HG03342 (cell line): Measurements from ENCODE around the gene TRIP6.
"Not testable (repeated sequence)": the region's sequence is repeated elsewhere in the genome, so short reads cannot be mapped to it uniquely, and the experiment has no call there.

Experiments used
- ATAC-seq: cut with Tn5 transposase; IDR thresholded peaks from one replicate; pipeline ENCODE4 v1.9.1; 2021; ENCODE audit warnings: mild to moderate bottlenecking, moderate library complexity; ENCODE audit not compliant: unreplicated experiment

Gene TRIP6

DNA sequence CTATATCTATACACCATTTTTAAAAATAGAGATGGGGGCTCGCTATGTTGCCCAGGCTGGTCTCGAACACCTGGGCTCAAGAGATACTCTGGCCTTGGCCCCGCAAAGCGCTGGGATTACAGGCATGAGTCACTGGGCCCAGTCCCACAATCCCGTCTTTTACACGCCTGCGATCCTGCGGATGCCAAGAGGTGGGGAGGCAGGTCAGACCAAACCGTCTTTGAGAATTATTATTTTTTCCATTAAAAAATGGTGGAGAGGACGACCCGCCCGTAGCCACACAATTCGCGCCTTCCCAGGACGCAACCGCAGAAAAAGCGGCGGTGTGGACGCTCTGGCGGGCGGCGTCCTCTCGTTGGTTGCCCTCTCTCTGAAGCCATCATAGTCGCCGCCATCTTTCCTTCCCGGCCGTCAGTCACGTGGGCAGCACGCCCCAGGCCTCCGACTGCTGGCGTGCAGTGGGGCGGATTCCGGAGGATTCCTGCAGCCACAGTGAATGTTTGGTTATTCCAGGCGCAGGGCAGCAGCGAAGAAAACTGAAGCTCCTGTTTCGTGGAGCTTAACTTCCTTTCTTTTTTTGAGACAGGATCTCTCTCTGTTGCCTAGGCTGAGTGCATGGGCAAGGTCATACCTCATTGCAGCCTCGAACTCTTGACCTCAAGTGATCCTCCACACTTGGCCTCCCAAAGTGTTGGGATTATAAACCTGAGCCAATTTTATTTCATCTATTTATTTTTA is 29.9 kb upstream of the TRIP6 start:
- peak; percentile 86 for ATAC-seq

DNA sequence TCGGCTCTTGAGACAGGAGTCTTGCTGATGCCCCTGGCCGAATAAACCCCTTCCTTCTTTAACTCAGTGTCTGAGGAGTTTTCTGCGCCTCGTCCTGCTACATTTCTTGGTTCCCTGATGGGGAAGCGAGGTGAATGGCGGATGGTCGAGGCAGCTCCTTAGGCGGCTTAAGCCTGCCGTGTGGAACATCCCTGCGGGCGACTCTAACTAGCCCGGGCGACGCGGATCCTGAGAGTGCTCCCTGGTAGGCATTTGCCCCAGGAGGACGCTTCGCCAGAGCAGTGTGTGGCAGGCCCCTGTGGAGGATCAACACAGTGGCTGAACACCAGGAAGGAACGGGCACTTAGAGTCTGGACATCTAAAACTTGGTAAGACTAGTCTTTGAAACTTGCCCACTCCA is 27.8 kb upstream of the TRIP6 start:
- no peak for ATAC-seq

DNA sequence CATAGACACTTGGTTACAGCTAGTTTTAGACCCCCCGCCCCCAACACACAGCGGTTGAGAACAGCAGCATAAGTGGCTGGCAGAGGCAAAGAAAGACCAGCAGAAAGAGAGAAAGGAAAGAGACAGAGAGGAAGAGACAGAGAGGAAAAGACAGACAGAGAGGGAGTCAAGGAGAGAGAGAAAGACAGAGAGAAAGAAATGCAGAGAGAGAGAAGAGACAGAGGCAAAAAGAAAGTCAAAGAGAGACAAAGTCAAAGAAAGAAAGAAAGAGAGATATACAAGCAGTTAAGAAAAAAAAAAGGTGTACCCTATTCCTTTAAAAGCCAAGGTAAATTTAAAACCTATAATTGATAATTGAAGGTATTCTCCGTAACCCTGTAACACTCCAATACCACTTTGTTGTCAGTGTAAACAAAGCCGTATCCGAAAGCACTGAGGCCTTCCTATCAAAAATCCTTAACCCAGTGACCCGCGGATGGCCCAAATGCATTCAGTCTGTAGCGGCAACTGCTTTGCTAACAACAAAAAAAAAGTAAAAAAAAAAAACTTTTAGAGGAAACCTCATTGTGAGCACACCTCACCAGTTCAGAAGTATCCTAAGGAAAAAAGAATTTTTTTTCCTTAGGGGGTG is 26.6 kb upstream of the TRIP6 start:
- ATAC-seq, result no peak

DNA sequence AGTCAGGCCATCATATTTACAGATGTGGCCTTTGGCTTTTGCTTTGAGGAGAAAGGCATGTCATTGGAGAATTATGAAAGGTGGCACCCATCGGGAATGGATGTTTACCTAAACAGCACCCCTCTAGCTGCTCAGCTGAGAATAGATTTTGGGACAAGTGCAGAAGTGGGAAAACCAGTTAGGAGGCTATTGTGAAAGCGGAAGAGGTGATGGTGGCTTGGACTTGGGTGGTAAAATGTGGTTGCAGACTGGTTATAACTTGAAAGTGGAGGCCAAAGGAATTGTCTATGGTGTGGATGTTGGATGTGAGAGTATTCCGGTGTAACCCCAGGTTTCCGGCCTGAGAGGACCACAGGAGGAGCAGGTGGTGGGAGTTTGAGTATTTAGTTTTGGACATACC is 19.8 kb upstream of the TRIP6 start:
- ATAC-seq, result no peak

DNA sequence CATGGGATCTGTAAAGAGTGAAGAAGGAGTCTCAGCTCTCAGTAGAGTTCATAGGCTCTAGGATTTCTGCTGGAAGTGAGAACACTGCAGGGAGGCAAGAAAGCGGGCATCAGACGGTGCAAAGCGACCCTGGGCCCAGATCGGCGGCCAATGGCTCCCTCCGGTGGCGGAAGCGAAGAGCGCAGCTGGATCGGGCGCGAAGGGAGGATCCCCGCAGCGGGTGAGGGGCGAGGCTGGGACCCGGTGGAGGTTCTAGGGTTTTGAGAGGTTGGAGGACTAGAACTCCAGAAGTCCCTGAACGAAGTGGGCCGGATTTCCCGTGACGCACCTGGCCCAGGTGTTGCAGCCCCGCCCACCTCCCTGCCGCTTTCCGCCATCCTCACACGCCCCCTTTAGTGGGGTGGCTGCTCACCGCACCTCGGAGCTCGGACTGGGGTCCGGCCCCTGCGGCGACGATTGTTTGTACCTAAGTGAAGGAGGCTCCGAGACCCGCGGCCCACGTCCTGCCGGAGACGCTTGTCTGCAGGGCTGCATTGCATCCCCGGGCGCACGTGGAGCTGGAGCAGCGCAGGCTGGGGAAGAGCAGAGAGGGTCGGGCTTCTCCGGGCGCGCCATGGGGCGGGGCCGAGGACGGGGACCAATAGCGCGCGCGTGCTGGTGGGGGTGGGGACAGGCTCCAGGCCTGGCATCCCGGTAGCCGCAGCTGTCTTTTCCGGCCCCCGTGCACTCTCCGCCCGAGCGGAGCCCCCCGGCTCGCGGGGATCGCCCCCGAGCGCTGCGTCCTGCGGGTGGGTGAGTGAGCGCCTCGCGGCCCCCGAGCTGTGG is 14.9 kb upstream of the TRIP6 start, which contains the start of gene SLC12A9:
Gene SLC12A9, plus strand, starts transcription at position 666 of the 825 bp plus-strand sequence. CDS start 1,485 bp downstream, outside the sequence.
- peak; percentile 84 for ATAC-seq

DNA sequence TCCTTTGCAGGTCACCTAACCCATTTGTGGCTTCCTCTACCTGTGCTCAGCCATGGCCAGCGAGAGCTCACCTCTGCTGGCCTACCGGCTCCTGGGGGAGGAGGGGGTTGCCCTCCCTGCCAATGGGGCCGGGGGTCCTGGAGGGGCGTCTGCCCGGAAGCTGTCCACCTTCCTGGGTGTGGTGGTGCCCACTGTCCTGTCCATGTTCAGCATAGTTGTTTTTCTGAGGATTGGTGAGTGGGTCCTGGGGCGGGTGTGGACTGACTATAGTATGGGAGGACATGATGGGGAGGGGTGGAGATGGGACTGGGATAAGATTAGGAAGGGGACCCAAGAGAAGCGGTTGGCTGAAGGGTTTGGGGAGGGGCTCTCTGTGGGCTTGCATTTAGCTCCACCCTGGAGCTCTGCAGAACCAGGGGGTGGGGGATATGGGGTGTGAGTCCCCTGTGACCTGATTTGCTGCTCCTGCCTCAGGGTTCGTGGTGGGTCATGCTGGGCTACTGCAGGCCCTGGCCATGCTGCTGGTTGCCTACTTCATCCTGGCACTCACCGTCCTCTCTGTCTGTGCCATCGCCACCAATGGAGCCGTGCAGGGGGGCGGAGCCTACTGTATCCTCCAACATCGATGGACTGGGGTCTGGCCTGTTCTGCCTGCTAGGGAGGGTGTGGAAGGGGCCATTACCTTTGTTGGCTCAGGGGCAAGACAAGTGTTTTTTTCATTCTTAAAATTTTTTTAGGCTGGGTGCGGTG is 12.9 kb upstream of the TRIP6 start:
- ATAC-seq, result no peak

DNA sequence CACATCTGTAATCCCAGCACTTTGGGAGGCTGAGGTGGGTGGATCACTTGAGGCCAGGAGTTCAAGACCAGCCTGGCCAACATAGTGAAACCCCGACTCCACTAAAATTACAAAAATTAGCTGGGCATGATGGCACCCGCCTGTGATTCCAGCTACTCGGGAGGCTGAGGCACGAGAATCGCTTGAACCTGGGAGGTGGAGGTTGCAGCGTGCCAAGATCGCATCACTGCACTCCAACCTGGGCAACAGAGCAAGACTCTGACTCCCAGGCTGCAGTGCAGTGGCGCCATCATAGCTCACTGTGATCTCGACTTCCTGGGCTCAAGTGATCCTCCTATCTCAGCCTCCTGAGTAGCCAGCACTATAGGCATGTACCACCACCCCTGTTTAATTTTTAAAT is 12.3 kb upstream of the TRIP6 start:
- ATAC-seq, result not testable (repeated sequence)

DNA sequence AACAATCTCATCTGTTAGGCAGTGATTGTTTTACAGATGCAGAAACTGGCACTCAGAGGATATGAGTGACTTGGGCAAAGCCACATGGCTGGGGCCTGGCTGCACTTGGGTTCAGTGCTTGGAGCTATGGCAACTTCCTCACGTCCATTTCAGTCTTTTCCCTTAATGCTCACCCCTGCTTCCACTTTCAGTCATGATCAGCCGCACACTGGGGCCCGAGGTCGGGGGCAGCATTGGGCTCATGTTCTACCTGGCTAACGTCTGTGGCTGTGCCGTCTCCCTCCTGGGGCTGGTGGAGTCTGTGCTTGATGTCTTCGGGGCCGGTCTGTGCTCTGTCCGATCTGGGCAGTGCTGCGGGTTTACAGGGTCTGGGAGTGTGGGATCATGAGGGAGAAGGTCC is 11.7 kb upstream of the TRIP6 start:
- no peak for ATAC-seq

DNA sequence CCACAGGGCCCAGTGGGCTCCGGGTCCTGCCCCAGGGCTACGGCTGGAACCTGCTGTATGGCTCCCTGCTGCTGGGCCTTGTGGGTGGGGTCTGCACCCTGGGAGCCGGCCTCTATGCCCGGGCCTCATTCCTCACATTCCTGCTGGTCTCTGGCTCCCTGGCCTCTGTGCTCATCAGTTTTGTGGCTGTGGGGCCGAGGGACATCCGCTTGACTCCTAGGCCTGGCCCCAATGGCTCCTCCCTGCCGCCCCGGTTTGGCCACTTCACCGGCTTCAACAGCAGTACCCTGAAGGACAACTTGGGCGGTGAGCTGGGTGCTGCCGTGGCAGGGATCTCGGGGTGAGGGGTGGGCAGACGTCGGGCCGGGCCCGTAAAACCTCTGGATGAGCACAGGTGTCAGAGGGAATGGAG is 10.3 kb upstream of the TRIP6 start:
- ATAC-seq, result no peak

DNA sequence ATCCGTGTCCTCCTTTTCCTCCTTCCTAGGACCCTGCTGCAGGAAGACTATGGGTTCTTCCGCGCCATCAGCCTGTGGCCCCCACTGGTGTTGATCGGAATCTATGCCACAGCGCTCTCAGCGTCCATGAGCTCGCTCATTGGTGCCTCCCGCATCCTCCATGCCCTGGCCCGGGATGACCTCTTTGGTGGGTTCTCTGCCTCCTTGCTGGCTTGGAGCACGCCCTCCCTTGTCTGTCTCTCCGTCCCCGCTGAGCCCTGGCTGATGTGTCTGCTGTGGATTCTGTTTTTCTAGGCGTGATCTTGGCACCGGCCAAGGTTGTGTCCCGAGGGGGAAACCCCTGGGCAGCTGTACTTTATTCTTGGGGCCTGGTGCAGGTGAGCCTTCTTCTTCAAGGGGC is 7.3 kb upstream of the TRIP6 start:
- no peak for ATAC-seq

DNA sequence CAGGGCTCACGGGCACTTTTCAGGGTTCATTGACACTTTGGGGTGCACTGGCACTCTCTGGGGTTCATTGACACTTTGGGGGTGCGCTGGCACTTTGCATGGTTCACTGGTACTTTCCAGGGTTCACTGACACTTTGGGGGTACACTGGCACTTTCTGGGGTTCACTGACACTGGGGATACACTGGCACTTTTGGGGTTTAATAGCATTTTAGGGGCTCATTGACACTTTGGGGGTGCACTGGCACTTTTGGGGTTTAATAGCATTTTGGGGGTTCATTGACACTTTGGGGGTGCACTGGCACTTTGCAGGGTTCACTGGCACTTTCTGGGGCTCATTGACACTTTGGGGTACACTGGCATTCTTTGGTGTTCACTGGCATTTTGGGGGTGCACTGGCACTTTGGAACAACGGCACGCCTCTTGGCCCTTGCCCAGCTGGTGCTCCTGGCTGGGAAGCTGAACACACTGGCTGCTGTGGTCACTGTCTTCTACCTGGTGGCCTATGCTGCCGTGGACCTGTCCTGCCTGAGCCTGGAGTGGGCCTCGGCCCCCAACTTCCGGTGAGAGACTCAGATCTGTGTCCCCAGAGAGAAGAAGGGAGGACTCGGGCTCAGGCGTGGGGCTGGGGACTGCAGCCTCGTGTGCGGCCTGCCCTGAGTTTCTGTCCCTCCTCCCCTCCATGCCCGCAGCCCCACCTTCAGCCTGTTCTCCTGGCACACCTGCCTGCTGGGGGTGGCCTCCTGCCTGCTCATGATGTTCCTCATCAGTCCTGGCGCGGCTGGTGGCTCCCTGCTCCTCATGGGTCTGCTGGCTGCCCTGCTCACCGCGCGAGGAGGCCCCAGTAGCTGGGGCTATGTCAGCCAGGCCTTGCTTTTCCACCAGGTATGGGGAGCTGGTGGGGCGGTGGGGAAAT is 6.2 kb upstream of the TRIP6 start:
- ATAC-seq, result no peak

DNA sequence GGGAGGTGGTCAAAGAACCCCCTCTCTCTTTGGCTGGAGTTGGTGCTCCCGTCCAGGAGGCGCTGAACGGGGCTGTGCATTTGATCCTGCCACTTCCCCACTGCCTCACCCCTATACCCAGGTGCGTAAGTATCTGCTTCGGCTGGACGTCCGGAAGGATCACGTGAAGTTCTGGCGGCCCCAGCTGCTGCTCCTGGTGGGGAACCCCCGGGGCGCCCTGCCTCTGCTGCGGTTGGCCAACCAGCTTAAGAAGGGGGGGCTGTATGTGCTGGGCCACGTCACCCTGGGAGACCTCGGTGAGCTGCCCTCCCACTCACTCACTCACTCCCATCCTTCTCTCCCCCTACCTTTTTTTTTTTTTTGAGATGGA is 5.6 kb upstream of the TRIP6 start:
- ATAC-seq, result no peak

DNA sequence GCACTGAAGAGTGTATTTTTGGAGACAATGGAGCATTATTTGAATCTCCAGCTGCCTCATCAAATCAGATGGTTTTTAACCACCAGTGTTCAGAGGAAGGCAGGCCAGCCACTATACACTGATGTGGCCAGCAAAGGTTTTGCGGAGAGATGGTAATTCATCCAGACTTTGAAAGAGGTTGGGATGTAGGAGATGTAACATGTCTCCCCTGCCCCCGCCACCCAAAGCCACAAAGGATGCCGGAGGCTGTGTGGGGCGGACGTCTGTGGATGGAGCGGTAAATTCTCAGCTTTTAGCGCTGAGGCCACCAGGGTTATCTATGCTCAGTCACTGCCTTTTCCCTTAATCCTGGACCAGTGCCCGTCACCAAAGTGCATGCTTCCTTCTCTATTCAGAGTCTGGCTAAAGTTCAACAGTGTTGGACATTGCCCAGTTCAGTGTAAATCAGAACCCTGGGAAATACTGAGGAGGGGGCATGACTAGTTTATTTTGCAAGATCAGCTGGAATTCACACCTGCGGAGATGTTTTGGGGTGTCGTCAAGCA is 3.7 kb upstream of the TRIP6 start:
- ATAC-seq, result no peak

DNA sequence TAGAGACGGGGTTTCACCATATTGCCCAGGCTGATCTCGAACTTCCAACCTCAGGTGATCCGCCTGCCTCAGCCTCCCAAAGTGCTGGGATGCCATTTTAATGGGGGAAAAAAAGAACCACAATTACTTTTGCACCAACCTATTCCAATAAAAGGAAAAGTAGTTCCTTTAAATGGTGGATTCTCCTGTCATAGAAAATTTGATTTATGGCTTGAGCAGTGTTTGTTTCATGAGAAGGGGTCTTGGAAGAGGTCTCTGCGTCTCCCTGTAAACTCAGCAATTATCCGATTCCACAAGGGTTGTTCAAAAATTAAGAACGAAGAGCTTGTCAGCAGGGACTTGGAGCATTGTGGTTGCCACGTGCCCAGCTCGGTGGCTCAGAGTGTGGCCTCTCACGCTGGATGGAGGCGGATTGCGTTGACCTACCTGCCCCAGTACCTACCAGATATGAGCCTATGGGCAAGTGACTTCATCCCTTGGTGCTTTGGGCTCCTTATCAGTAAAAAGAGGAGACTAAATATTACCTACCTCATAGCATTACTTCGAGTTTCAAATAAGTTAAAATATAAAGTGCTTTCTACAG is 2.8 kb upstream of the TRIP6 start:
- no peak for ATAC-seq

DNA sequence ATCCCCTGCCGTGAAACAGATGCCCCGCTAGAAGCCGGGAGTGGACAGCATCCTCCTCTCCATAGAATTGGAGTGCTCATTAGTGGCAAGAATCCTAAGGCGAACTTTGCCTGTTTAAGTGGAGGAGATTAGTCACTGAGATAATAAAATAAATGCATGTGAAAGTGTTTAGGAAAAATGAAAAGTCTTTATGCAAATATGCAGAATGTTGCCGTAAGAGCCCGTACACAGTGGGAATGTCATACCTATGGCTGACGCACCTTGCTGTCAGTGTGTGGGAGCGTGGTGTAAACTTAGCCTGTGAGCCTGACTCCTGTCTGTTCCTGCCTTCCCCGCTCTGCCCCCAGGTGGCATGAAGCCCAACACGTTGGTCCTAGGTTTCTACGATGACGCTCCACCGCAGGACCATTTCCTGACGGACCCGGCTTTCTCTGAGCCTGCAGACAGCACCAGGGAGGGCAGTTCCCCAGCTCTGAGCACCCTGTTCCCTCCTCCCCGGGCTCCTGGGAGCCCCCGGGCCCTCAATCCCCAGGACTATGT is 1.7 kb upstream of the TRIP6 start:
- ATAC-seq, result no peak

DNA sequence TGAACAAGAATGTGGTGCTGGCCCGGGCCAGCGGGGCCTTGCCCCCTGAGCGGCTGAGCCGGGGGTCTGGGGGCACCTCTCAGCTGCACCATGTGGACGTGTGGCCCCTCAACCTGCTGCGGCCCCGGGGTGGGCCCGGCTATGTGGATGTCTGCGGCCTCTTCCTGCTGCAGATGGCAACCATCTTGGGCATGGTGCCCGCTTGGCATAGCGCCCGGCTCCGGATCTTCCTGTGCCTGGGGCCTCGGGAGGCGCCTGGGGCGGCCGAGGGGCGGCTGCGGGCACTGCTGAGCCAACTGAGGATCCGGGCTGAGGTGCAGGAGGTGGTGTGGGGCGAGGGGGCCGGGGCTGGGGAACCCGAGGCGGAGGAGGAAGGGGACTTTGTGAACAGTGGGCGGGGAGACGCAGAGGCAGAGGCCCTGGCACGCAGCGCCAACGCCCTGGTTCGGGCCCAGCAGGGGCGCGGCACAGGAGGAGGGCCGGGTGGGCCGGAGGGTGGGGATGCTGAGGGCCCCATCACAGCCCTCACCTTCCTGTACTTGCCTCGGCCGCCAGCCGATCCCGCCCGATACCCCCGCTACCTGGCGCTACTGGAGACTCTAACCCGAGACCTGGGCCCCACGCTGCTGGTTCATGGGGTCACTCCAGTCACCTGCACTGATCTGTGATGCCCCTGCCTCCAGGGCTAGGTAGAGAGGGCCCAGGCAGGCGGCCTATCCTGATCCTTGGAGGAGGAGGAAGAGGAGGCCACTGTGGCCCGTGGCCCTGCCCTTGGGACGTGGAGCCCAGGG is 1.1 kb upstream of the TRIP6 start:
- ATAC-seq, result no peak

DNA sequence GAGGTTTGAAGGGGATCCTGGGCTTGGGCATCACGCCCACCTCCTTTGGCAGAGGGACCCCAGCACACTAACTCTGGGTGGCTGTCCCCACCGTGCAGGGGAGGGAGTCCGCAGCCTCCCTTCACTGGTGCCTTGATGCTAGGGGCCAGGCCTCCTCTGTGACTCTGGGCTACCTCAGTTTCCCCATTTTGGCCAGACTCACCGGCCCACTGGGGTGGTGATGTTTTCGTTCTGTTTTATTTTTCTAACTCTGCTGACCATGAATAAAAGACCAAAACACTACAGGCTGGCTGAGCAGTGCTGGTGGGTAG is 503 bp upstream of the TRIP6 start:
- ATAC-seq, result no peak

DNA sequence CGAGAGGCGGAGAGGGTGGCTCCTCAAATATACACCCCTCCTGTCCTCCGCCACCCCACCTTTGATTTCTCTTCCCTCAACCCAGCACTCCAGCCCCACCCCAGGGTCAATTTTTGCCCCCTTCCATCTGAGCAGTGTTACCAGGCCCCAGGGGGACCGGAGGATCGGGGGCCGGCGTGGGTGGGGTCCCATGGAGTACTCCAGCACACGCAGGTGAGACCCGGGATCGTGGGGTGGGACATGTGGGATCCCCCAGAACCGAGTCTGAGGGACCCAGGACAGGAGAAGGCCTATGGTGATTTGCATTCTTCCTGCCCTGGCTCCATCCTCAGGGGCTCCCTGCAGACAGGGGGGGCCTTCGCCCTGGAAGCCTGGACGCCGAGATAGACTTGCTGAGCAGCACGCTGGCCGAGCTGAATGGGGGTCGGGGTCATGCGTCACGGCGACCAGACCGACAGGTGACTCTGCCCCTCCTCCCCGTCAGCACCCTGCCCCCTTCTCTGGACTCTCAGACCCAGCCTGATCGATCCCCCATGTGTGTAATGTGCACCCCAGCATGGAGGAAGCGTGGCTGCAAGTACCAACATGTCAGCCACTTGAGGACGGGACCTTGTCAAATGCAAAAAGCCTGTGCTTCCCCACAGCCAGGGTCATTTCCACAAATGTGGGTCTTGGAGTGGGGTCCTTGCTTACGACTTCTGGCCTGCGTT is 744 bp downstream of the TRIP6 start:
- ATAC-seq, result no peak
